ENCODE data around the gene ANKS1B. TPM values are rescaled to one million over a fixed set of nuclear protein-coding genes. Genes with fewer than 3 reads are reported as not detected.

Gene ANKS1B
- total and polyA plus RNA-seq, 2 of the 4 experiments (the other 2 are of a cell fraction), result 0.17 to 0.18 TPM

- no peaks in the 10 kb centered on the region for H3K79me1 ChIP-seq (ENCODE audit: low read depth in 1 of 2, low read length in 2 of 2)
- in situ Hi-C loops (cut with MboI; ENCODE audit: low sequenced_read_pairs), result no loop called here
- no peaks in the 10 kb centered on the region for H3K27me3 ChIP-seq (ENCODE audit: control insufficient read depth, insufficient read depth, low read length)
- no peak overlapping the region for H2AK9ac ChIP-seq (replicated peaks; ENCODE audit: low read depth, low read length, poor library complexity)
- no peak overlapping the region for H2AFZ ChIP-seq (replicated peaks; ENCODE audit: low read length, poor library complexity)
- no peak overlapping the region for H3K14ac ChIP-seq (replicated peaks; ENCODE audit: low read depth, low read length)
- H2AK5ac ChIP-seq (ENCODE audit: low read depth, low read length), result no peak overlapping the region
- TF ChIP-seq USF2 (IDR thresholded peaks at IDR 0.05; ENCODE audit: low read depth, low read length), result no peak
- TF ChIP-seq POLR2A (IDR thresholded peaks at IDR 0.05; ENCODE audit: low read depth, low read length), result no peak
- TF ChIP-seq RAD21 (IDR thresholded peaks at IDR 0.05; ENCODE audit: low read length), result peak; percentile 43
- TF ChIP-seq RCOR1 (IDR thresholded peaks at IDR 0.05; ENCODE audit: insufficient replicate concordance, low read length), result no peak
- TF ChIP-seq CTCF (conservative IDR thresholded peaks at IDR 0.05; ENCODE audit: low read depth, low read length), result peak; percentile 37
- TF ChIP-seq FOS (IDR thresholded peaks at IDR 0.05; ENCODE audit: low read depth, low read length), result no peak
- POLR2A ChIA-PET (ENCODE audit: unreplicated experiment), result no interaction called here
- DNase-seq (no peak), ATAC-seq (ENCODE audit: low read depth) (no peak)
- H3K4me2 ChIP-seq (ENCODE audit: low read depth, low read length), result no peak overlapping the region
- intact Hi-C loops (cut with micrococcal nuclease), result no loop called here
- no peaks in the 10 kb centered on the region for H3K9me3 ChIP-seq (ENCODE audit: control insufficient read depth, insufficient read depth, low read length)
- no peak overlapping the region for H3K27ac ChIP-seq (ENCODE audit: insufficient read depth, low read length)
- no peaks in the 10 kb centered on the region for H4K20me1 ChIP-seq (ENCODE audit: insufficient read depth, low read length)
- no peaks in the 10 kb centered on the region for H3K4me1 ChIP-seq (ENCODE audit: control insufficient read depth, insufficient read depth, low read length)
- H3K9me1 ChIP-seq (ENCODE audit: insufficient read depth, low read length), result no peaks in the 10 kb centered on the region
- H3K23ac ChIP-seq (ENCODE audit: low read depth, low read length), result no peak overlapping the region
- dilution Hi-C loops (cut with HindIII; ENCODE audit: low sequenced_read_pairs, unreplicated experiment), result no loop called here
- no peak overlapping the region for H3K56ac ChIP-seq (ENCODE audit: extremely low read depth, insufficient read depth, low read length)
- WGBS, 2 experiments (ENCODE audit: extremely low coverage in 2 of 2, insufficient read length in 1 of 2), result no CpG with 5 or more reads among the region's 1 CpG
- H3K36me3 ChIP-seq (ENCODE audit: control insufficient read depth, insufficient read depth, low read length), result no peaks in the 10 kb centered on the region
- no TSS peak for BruUV-seq (replicated peaks)
- CTCF ChIA-PET, result interaction anchor here (0.7 to 1.1 kb wide), 5 partner anchors 267 to 615 kb away, joined by 3 to 4 read pairs (median 3); no protein-coding TSS in a partner anchor
- H2BK120ac ChIP-seq (ENCODE audit: low read depth, low read length), result no peak overlapping the region
- no peak overlapping the region for H4K5ac ChIP-seq (ENCODE audit: low read depth, low read length)
- no peak overlapping the region for H2BK15ac ChIP-seq (ENCODE audit: low read depth, low read length)
- no peak overlapping the region for H3K18ac ChIP-seq (ENCODE audit: low read depth, low read length)
- no peak overlapping the region for H3K9ac ChIP-seq (ENCODE audit: low read depth, low read length)
- H2BK20ac ChIP-seq (ENCODE audit: low read depth, low read length), result no peak overlapping the region
- H3K4me3 ChIP-seq (ENCODE audit: insufficient read depth, low read depth, low read length), result no peak overlapping the region
- H2BK5ac ChIP-seq (ENCODE audit: low read depth, low read length, poor library complexity, severe bottlenecking), result no peak overlapping the region
- no peak overlapping the region for H3K4ac ChIP-seq (ENCODE audit: low read depth, low read length)
- H4K91ac ChIP-seq (ENCODE audit: insufficient read depth, low read depth, low read length), result no peak overlapping the region
- H4K8ac ChIP-seq (ENCODE audit: low read depth in 2 of 2, low read length in 2 of 2), result no peak overlapping the region
These were observed 325.9 kb downstream of the ANKS1B start for GRCh38 chr12:99658671-99659349.

Measured in IMR-90 (cell line).